Measurements from ENCODE around the gene GPRIN3.

The GPRIN3 gene

GRCh38 chr4:89295415-89295927 is 12.1 kb downstream of the GPRIN3 start:
- Histone ChIP-seq H3K27me3 (ENCODE audit: low read depth) (no peaks in the 10 kb centered on the region), H3K9me3 (no peaks in the 10 kb centered on the region), H3K4me1 (peaks cover 7% of the 10 kb centered on the region), H3K36me3 (replicated peaks) (no peaks in the 10 kb centered on the region), H3K4me3 (no peak overlapping the region)
- no peak for DNase-seq (ENCODE audit: low spot score in 2 of 2)
- in situ Hi-C loops (cut with MboI; ENCODE audit: low sequenced_read_pairs): no loop called here

- H3K4me3 ChIP-seq: no peak overlapping the region
- H3K9me3 ChIP-seq: no peaks in the 10 kb centered on the region
- DNase-seq (ENCODE audit: low spot score in 2 of 2): no peak
- H3K27me3 ChIP-seq (ENCODE audit: low read depth): no peaks in the 10 kb centered on the region
- H3K4me1 ChIP-seq: peaks cover 7% of the 10 kb centered on the region
- H3K36me3 ChIP-seq (replicated peaks): no peaks in the 10 kb centered on the region
- in situ Hi-C loops (cut with MboI; ENCODE audit: low sequenced_read_pairs): no loop called here
Observed at GRCh38 chr4:89294573-89295269, 12.9 kb downstream of the GPRIN3 start.

GRCh38 chr4:89293299-89293698 is 14.3 kb downstream of the GPRIN3 start:
- H3K4me3 ChIP-seq: no peak overlapping the region
- H3K9me3 ChIP-seq: no peaks in the 10 kb centered on the region
- H3K4me1 ChIP-seq: no peaks in the 10 kb centered on the region
- H3K27me3 ChIP-seq (ENCODE audit: low read depth): no peaks in the 10 kb centered on the region
- no peak for DNase-seq (ENCODE audit: low spot score in 2 of 2)
- no peaks in the 10 kb centered on the region for H3K36me3 ChIP-seq (replicated peaks)
- in situ Hi-C loops (cut with MboI; ENCODE audit: low sequenced_read_pairs): no loop called here

GRCh38 chr4:89290727-89291516 is 16.7 kb downstream of the GPRIN3 start:
- in situ Hi-C loops (cut with MboI; ENCODE audit: low sequenced_read_pairs): no loop called here
- no peak for DNase-seq (ENCODE audit: low spot score in 2 of 2)
- H3K4me3 ChIP-seq: no peak overlapping the region
- H3K27me3 ChIP-seq (ENCODE audit: low read depth): no peaks in the 10 kb centered on the region
- H3K4me1 ChIP-seq: no peaks in the 10 kb centered on the region
- H3K36me3 ChIP-seq (replicated peaks): no peaks in the 10 kb centered on the region
- no peaks in the 10 kb centered on the region for H3K9me3 ChIP-seq

GRCh38 chr4:89289312-89289711 is 18.3 kb downstream of the GPRIN3 start:
- Histone ChIP-seq H3K9me3 (no peaks in the 10 kb centered on the region), H3K4me3 (no peak overlapping the region), H3K27me3 (ENCODE audit: low read depth) (no peaks in the 10 kb centered on the region), H3K4me1 (no peaks in the 10 kb centered on the region), H3K36me3 (replicated peaks) (no peaks in the 10 kb centered on the region)
- in situ Hi-C loops (cut with MboI; ENCODE audit: low sequenced_read_pairs): no loop called here
- no peak for DNase-seq (ENCODE audit: low spot score in 2 of 2)

- in situ Hi-C loops (cut with MboI; ENCODE audit: low sequenced_read_pairs): no loop called here
- no peaks in the 10 kb centered on the region for H3K27me3 ChIP-seq (ENCODE audit: low read depth)
- H3K4me1 ChIP-seq: no peaks in the 10 kb centered on the region; the same call in 1 of the 2 replicates
- H3K36me3 ChIP-seq (replicated peaks): no peaks in the 10 kb centered on the region
- DNase-seq (ENCODE audit: low spot score in 2 of 2): no peak
- no peak overlapping the region for H3K4me3 ChIP-seq
- H3K9me3 ChIP-seq: no peaks in the 10 kb centered on the region
Observed at GRCh38 chr4:89288430-89288829, 19.2 kb downstream of the GPRIN3 start.

- no peaks in the 10 kb centered on the region for H3K36me3 ChIP-seq (replicated peaks)
- peaks cover 3% of the 10 kb centered on the region for H3K4me1 ChIP-seq
- H3K27me3 ChIP-seq (ENCODE audit: low read depth): no peaks in the 10 kb centered on the region
- in situ Hi-C loops (cut with MboI; ENCODE audit: low sequenced_read_pairs): no loop called here
- no peak for DNase-seq (ENCODE audit: low spot score in 2 of 2)
- no peaks in the 10 kb centered on the region for H3K9me3 ChIP-seq
- H3K4me3 ChIP-seq: no peak overlapping the region
Observed at GRCh38 chr4:89287945-89288344, 19.7 kb downstream of the GPRIN3 start.

GRCh38 chr4:89285745-89286144 is 21.9 kb downstream of the GPRIN3 start:
- Histone ChIP-seq H3K4me3 (no peak overlapping the region), H3K9me3 (no peaks in the 10 kb centered on the region), H3K36me3 (replicated peaks) (no peaks in the 10 kb centered on the region), H3K4me1 (peaks cover 7% of the 10 kb centered on the region), H3K27me3 (ENCODE audit: low read depth) (no peaks in the 10 kb centered on the region)
- in situ Hi-C loops (cut with MboI; ENCODE audit: low sequenced_read_pairs): no loop called here
- DNase-seq (ENCODE audit: low spot score in 2 of 2): no peak

- Histone ChIP-seq H3K9me3 (no peaks in the 10 kb centered on the region), H3K4me1 (peaks cover 7% of the 10 kb centered on the region), H3K4me3 (no peak overlapping the region), H3K36me3 (replicated peaks) (no peaks in the 10 kb centered on the region), H3K27me3 (ENCODE audit: low read depth) (no peaks in the 10 kb centered on the region)
- in situ Hi-C loops (cut with MboI; ENCODE audit: low sequenced_read_pairs): no loop called here
- DNase-seq (ENCODE audit: low spot score in 2 of 2): no peak
Observed at GRCh38 chr4:89284828-89285227, 22.8 kb downstream of the GPRIN3 start.

GRCh38 chr4:89284020-89284424 is 23.6 kb downstream of the GPRIN3 start:
- Histone ChIP-seq H3K4me3 (no peak overlapping the region), H3K4me1 (peaks cover 7% of the 10 kb centered on the region), H3K27me3 (ENCODE audit: low read depth) (no peaks in the 10 kb centered on the region), H3K36me3 (replicated peaks) (no peaks in the 10 kb centered on the region), H3K9me3 (no peaks in the 10 kb centered on the region)
- in situ Hi-C loops (cut with MboI; ENCODE audit: low sequenced_read_pairs): no loop called here
- DNase-seq (ENCODE audit: low spot score in 2 of 2): no peak

- H3K36me3 ChIP-seq (replicated peaks): no peaks in the 10 kb centered on the region
- peaks cover 7% of the 10 kb centered on the region for H3K4me1 ChIP-seq
- DNase-seq (ENCODE audit: low spot score in 2 of 2): no peak
- H3K27me3 ChIP-seq (ENCODE audit: low read depth): no peaks in the 10 kb centered on the region
- no peak overlapping the region for H3K4me3 ChIP-seq
- in situ Hi-C loops (cut with MboI; ENCODE audit: low sequenced_read_pairs): no loop called here
- H3K9me3 ChIP-seq: no peaks in the 10 kb centered on the region
Observed at GRCh38 chr4:89283226-89284009, 24.2 kb downstream of the GPRIN3 start.

GRCh38 chr4:89279385-89279784 is 28.2 kb downstream of the GPRIN3 start:
- no peaks in the 10 kb centered on the region for H3K9me3 ChIP-seq
- in situ Hi-C loops (cut with MboI; ENCODE audit: low sequenced_read_pairs): no loop called here
- no peaks in the 10 kb centered on the region for H3K36me3 ChIP-seq (replicated peaks)
- H3K4me3 ChIP-seq: no peak overlapping the region
- no peaks in the 10 kb centered on the region for H3K27me3 ChIP-seq (ENCODE audit: low read depth)
- DNase-seq (ENCODE audit: low spot score in 2 of 2): no peak
- H3K4me1 ChIP-seq: peaks cover 7% of the 10 kb centered on the region

GRCh38 chr4:89277412-89277811 is 30.2 kb downstream of the GPRIN3 start:
- Histone ChIP-seq H3K36me3 (replicated peaks) (no peaks in the 10 kb centered on the region), H3K27me3 (ENCODE audit: low read depth) (no peaks in the 10 kb centered on the region), H3K9me3 (0 out of 2 replicates have a peak, but pooled peaks cover 3% of the 10 kb centered on the region), H3K4me3 (no peak overlapping the region), H3K4me1 (peaks cover 7% of the 10 kb centered on the region)
- in situ Hi-C loops (cut with MboI; ENCODE audit: low sequenced_read_pairs): no loop called here
- no peak for DNase-seq (ENCODE audit: low spot score in 2 of 2)
